Right ventricle myocardium inferior (tissue), 1 donor: ENCODE measurements around the gene RSPH3. TPM values are rescaled to one million over a fixed set of nuclear protein-coding genes. Genes with fewer than 3 reads are reported as not detected.
"Not testable (repeated sequence)": the region's sequence is repeated elsewhere in the genome, so short reads cannot be mapped to it uniquely, and the experiment has no call there.

Source experiments
- ATAC-seq: fragments of 200-7000 bp; cut with Tn5 transposase; one replicate; pipeline ENCODE4 v1.9.1; 2020; ENCODE audit warnings: mild to moderate bottlenecking, moderate library complexity
- DNase-seq: peaks from one replicate; pipeline ENCODE4 v3.0.0; 2021; ENCODE audit errors: missing footprints
- intact Hi-C: fragments of 100-400 bp; cut with DNase I; formaldehyde crosslinking; loops from one replicate; pipeline ENCODE4 v1.11.0; 2022
- total RNA-seq: library from RNA; stranded (reverse); fragmentation: NEBNext Ultra II Directional; extraction: Animal tissue kit (Norgen Biotek cat#: 25700); gene quantifications from one replicate; pipeline ENCODE4 v1.2.1, GENCODE V29; 2021
- donor health status: DM: no; HTN: yes; CAD: no; lungs with severe emphysema.

Gene RSPH3
- total RNA-seq, 1 donor from 2014 or later: 10.6 TPM

DNA sequence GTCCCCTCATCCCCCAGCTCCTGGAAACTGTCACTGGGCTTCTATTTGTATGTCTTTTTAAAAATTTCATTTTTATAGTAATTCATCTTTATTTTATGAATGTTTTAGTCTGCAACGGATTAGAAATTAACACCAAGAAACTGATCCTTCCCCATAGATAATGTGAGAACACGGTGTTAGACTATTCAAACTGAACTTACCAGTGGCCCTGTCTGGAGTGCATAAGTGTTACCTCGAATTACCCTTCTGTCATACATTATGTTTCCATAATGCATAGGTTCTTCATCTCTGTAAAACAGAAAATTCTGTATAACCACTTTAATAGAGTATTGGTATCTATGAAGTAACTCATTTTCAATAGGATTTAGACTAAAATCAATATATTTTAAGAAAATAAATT is 6.4 kb downstream of the RSPH3 start:
- DNase-seq (no peak), ATAC-seq (no peak)
- intact Hi-C loops: no loop called here

- ATAC-seq (no peak), DNase-seq (no peak)
- intact Hi-C loops: no loop called here
Measured at GRCh38 chr6:158991017-158991723, 8.8 kb downstream of the RSPH3 start.

- intact Hi-C loops, DNase-seq, ATAC-seq: not testable (repeated sequence)
Measured at GRCh38 chr6:158989711-158990110, 10.3 kb downstream of the RSPH3 start.

GRCh38 chr6:158988477-158988876 is 11.5 kb downstream of the RSPH3 start:
- ATAC-seq (no peak), DNase-seq (no peak)
- intact Hi-C loops: no loop called here

DNA sequence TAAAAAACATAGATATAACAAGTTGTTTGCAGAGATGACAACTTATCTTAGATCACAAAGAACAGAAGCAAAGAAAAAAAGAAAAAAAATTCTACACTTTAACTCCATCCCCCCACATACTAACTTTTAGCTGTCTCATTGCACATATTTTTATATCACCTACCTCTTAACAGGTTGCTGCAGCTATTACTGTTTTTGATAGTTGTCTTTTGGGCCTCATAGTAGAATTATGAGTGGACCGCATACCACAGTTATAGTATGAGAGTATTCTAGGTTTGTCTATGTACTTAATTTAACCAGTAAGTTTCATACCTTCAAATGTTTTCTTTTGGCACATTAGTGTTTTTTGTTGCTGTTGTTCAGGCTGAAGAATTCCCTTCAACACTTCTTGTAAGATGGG is 12.3 kb downstream of the RSPH3 start:
- intact Hi-C loops: no loop called here
- DNase-seq: no peak
- ATAC-seq: no peak

GRCh38 chr6:158978757-158979156 is 21.2 kb downstream of the RSPH3 start:
- intact Hi-C loops: loop anchor here (10.0 kb wide), 1 partner anchor 754 kb away; no protein-coding TSS in a partner anchor
- no peak for ATAC-seq
- no peak for DNase-seq

- ATAC-seq (no peak), DNase-seq (no peak)
- intact Hi-C loops: loop anchor here (10.0 kb wide), 1 partner anchor 753 kb away; no protein-coding TSS in a partner anchor
Measured at GRCh38 chr6:158977382-158977781, 22.6 kb downstream of the RSPH3 start.

DNA sequence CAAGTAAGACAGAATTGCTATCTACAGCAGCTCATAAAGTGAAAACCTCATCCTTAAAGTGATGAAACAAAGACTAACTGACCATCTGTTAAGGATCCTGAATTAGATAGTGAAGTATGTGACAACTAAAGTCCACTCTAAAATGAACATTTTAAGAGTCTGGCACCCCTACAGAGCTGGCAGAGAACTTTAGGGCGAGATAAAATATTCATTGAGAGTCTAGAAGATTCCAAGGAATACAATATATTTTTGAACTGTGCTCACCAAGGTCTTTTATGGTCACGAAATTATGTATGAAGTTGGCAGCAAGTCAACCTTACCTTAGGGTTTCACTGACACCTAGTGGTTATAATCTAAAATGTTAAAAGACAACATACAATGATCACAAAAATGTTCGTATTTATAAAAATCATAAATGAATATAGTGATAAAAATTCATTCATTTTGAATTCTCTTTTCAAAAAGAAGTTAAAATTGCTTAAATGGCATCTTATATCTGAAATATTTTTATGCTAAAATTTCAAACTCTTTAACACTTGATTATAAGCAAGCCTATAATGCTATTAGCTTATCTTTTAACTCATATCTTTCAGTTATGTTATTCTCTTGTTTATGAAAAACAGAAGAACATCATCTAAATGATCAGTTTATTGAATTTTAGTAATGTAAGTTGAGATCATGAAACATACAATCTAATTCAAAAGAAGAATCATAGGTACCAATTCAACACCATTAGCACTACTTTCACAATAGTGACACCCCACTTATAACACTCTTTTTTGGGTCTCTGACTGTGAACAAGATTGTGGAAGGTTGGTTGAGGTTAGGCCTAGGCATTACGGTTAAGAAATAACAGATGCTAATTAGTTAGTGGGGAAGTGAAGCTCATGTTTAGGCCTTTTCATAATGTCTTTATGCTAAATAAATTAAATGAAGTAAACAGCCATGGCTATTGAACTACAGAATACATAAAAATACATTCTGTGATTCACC is 27.5 kb downstream of the RSPH3 start:
- DNase-seq (no peak), ATAC-seq (peak; percentile 44)
- intact Hi-C loops: loop anchor here (1.0 to 10.0 kb wide), 4 partner anchors 155 to 748 kb away; partner anchors contain the start of gene EZR

DNA sequence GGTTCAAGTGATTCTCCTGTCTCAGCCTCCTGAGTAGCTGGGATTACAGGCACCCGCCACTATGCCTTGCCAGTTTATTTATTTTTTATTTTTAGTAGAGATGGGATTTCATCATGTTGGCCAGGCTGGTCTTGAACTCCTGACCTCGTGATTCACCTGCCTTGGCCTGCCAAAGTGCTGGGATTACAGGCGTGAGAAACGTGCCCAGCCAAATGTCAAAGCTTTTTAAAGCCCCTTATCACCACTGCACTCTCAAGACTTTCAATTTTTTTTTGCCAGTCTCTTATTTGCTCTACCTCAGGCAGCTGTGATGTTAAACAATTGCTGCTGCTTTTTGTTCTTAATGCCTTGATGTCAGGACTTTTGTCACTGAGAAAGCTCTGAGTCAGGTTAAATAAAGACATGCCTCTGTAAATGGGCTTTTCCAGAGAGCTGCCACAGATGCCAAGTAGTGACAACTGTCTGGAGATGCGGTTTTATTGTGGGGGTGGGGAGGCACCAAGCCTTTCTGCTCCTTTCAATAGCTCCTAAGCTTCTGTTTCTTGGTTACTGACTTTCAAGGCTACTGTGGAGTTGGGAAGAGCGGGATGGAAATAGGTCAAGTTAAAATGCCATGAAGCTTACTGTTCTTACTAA is 29.2 kb downstream of the RSPH3 start:
- no peak for DNase-seq
- intact Hi-C loops: loop anchor here (5.0 to 10.0 kb wide), 3 partner anchors 153 to 746 kb away; partner anchors contain the start of gene EZR

GRCh38 chr6:158969148-158969547 is 30.9 kb downstream of the RSPH3 start:
- ATAC-seq (no peak), DNase-seq (no peak)
- intact Hi-C loops: no loop called here

More for the DNA sequence above, 29.2 kb downstream of the RSPH3 start:
- no peak for ATAC-seq

DNA sequence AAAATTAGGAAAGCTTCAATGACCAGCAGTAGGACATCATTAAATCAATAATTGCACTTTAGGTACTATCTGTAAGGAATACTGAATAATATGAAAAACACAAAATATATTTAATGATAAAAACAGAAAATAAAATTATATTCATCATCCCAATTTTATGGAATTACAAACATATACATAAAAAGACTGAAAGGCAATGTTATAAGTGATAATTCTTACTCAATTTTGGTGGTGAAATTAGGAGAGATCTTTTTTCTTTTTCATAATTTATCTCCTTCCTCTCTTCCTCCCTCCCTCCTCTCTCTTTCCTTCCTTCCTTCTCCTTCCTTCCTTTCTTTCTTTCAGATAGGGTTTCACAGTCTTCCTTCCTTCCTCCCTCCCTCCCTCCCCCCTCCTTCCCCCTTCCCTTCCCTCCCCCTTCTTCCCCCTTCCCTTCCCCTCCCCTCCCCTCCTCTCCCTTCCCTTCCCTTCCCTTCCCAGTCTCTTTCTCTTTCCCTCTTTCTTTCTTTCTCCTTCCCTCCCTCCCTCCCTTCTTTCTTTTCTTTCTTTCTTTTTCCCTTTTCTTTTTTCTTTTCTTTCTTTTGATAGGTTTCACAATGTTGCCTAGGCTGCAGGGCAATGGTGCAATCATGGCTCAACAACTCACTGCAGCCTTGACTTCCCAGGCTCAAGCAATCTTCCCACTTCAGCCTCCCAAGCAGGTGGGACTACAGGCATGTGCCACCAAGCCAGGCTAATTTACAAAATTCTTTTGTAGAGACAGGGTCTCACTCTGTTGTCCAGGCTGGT is 36.8 kb downstream of the RSPH3 start:
- intact Hi-C loops: no loop called here
- ATAC-seq: no peak

GRCh38 chr6:158962371-158962770 is 37.6 kb downstream of the RSPH3 start:
- intact Hi-C loops: no loop called here
- ATAC-seq: no peak
- no peak for DNase-seq

More for the DNA sequence above, 36.8 kb downstream of the RSPH3 start:
- DNase-seq: no peak

DNA sequence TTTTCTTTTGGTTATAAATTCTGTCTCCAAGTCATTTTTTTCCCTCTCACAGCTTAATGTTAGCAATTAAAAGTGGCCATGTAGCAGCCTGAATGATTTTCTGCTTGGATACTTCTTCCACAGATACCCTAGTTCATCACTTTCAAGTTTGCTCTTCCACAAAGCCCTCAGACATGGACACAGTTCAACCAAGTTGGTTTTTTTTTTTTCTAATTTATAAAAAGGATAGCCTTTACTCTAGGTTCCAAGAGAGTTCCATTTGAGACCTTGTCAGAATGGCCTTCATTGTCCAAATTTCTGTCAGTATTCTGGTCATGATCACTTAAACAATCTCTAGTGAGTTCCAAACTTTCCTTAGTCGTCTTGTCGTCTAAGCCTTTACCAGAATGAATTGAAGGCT is 40.0 kb downstream of the RSPH3 start:
- no peak for DNase-seq
- ATAC-seq: no peak
- intact Hi-C loops: no loop called here

DNA sequence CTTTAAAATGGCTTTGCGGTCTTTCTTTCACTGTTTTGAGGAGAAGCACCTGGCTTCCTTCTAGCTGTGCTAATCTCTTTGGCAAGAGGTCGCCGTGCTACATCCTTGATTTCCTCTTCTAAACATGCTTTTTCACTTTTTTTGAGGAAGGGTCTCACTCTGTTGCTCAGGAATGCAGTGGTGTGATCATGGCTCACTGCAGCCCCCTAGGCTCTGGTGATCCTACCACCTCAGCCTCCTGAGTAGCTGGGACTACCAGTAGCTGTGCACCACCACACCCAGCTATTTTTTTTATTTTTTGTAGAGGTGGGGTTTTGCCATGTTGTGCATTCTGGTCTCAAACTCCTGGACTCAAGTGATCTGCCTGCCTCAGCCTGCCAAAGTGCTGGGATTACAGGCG is 40.5 kb downstream of the RSPH3 start:
- ATAC-seq: no peak
- no peak for DNase-seq
- intact Hi-C loops: no loop called here

- no peak for DNase-seq
- intact Hi-C loops: no loop called here
- ATAC-seq: no peak
Measured at GRCh38 chr6:158958504-158959386, 41.3 kb downstream of the RSPH3 start.

DNA sequence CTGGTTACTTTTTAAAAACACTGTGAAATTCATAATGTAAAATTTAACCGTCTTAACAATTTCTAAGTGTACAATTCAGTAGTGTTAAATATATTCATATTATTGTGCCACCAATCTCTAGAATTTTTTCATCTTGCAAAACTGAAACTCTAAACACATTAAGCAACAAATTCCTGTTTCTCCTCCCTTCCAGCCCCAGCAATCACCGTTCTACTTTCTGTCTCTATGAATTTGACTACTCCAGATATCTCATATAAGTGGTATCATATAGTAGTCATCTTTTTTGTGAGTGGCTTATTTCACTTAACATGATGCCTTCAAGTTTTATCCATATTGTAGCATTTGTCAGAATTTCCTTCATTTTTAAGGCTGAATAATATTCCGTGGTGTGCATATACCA is 44.7 kb downstream of the RSPH3 start:
- intact Hi-C loops: no loop called here
- DNase-seq: no peak
- ATAC-seq: no peak

GRCh38 chr6:158954753-158955152 is 45.2 kb downstream of the RSPH3 start:
- no peak for ATAC-seq
- no peak for DNase-seq
- intact Hi-C loops: no loop called here
